IPS-18a (cell line): ENCODE results near the gene TBX15.

Experiments
- H3K27ac ChIP-seq: one replicate; pipeline ENCODE4 v1.5.1; 2013; ENCODE audit warnings: low read length
- H3K27me3 ChIP-seq: one replicate; pipeline ENCODE4 v1.6.1; 2013; ENCODE audit warnings: mild to moderate bottlenecking, low read length; ENCODE audit not compliant: control insufficient read depth, insufficient read depth
- H3K36me3 ChIP-seq: one replicate; pipeline ENCODE4 v1.6.1; 2013; ENCODE audit warnings: low read depth, low read length; ENCODE audit not compliant: control insufficient read depth
- H3K4me1 ChIP-seq: one replicate; pipeline ENCODE4 v1.6.1; 2013; ENCODE audit warnings: low read depth, low read length; ENCODE audit not compliant: control insufficient read depth
- H3K4me3 ChIP-seq: one replicate; pipeline ENCODE4 v1.5.1; 2013; ENCODE audit warnings: low read length
- H3K9ac ChIP-seq: one replicate; pipeline ENCODE4 v1.6.1; 2013; ENCODE audit warnings: mild to moderate bottlenecking, low read length, moderate library complexity
- H3K9me3 ChIP-seq: one replicate; pipeline ENCODE4 v1.6.1; 2013; ENCODE audit warnings: low read depth, low read length; ENCODE audit not compliant: control insufficient read depth

The TBX15 gene

DNA sequence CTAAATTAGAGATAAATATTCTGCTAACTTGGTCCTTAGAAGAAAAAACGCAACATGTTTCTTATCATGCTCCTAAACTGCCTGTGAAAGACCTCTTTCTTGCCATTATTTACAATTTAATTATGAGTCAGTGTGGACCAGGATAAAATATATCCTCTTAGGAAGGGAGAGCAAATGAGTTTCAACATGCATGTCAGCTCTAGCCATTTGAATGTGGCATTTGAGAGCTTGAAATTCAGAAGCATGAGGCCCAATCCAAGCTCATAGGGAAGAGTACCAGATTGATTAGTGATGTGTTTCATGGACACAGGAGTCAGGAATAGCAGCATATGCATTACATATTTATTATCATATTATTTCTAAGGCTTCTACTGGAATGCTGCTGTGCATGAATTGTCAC, 39.3 kb downstream of the TBX15 start:
- Histone ChIP-seq H3K4me3 (no peak overlapping the region), H3K9me3 (no peaks in the 10 kb centered on the region), H3K27ac (no peak overlapping the region), H3K36me3 (no peaks in the 10 kb centered on the region), H3K27me3 (no peaks in the 10 kb centered on the region), H3K4me1 (no peaks in the 10 kb centered on the region), H3K9ac (no peak overlapping the region)

- H3K4me3 ChIP-seq, result no peak overlapping the region
- no peak overlapping the region for H3K9ac ChIP-seq
- no peaks in the 10 kb centered on the region for H3K36me3 ChIP-seq
- no peaks in the 10 kb centered on the region for H3K27me3 ChIP-seq
- H3K9me3 ChIP-seq, result no peaks in the 10 kb centered on the region
- no peaks in the 10 kb centered on the region for H3K4me1 ChIP-seq
- H3K27ac ChIP-seq, result no peak overlapping the region
Measured at GRCh38 chr1:118948351-118948750, 39.8 kb downstream of the TBX15 start.

DNA sequence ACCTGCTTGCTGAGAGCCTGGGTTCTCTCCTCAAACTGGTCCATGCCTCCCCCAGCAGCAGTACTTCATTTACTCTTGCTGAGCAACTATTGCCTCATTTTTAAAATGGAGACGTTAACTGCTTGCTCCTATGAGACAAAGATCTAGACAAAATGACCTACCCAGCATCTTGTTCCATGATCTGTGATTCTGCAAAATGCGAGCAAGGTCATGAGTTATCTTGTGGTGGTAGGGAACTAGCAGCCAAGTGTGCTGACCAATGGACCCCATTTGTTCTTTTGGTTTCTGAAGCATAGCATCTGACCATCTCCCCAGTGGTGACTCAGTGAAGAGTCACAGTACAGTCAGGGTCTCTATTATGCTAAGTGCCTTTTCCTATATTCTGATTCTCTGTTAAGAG, 40.4 kb downstream of the TBX15 start:
- Histone ChIP-seq H3K27ac (no peak overlapping the region), H3K27me3 (no peaks in the 10 kb centered on the region), H3K9me3 (no peaks in the 10 kb centered on the region), H3K9ac (no peak overlapping the region), H3K4me3 (no peak overlapping the region), H3K4me1 (no peaks in the 10 kb centered on the region), H3K36me3 (no peaks in the 10 kb centered on the region)

DNA sequence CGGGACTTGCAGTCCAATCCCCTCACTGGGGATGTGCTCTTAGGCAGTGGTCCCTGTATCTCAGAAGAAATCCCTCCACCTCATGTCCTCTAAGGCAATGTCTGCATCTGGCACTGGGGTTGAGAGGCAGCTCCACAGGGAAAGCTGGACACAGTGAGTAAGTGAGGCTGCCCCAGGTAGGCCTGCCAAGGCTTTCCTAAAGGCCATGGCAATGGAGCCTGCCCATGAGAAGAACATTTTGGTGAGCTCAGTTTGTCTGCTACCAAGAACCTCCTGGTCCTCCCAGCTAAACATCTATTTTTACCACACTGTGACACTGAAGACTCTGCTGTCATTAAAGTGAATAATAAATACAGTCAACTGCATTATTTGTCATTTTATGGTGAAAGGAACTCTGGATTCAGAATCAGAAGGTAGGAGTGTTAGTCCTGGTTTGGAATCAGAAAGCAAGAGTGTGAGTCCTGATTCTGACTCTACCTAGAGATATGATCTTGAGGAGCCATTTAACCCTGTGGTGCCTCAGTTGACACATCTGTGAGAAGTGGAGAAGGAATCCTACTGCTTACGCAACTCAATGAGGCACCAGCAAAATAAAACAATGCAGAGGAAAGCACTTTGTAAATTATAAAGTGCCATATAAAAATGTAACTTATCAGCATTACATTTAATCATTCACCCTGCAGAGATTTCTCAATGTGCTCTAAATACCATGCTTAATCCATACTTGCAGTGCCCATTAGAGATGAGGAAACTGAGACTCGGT, 41.0 kb downstream of the TBX15 start:
- Histone ChIP-seq H3K9ac (no peak overlapping the region), H3K4me1 (no peaks in the 10 kb centered on the region), H3K4me3 (no peak overlapping the region), H3K27me3 (no peaks in the 10 kb centered on the region), H3K27ac (no peak overlapping the region), H3K36me3 (no peaks in the 10 kb centered on the region), H3K9me3 (no peaks in the 10 kb centered on the region)

- H3K27ac ChIP-seq, result no peak overlapping the region
- no peaks in the 10 kb centered on the region for H3K27me3 ChIP-seq
Measured at GRCh38 chr1:118945489-118945888, 42.7 kb downstream of the TBX15 start.

DNA sequence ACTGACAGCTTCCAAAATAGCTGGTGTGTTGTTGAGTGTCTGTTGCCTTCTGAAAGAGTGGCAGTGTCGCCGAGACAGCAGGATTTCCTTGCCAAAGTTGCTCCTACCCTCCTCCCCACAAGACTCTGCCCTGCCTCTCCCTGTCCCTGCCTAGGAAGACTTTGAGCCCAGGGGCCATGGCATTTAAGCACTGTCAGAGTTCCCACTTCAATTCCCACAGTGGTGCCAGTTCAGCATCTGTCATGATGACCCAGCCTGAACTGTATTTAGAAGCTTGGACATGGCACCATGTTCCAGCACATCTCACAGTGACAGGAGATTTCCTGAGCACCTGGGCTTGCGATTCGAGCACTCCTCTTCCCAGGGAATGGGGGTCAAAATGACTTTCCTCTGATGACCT, 43.6 kb downstream of the TBX15 start:
- no peak overlapping the region for H3K9ac ChIP-seq
- H3K27ac ChIP-seq, result no peak overlapping the region
- H3K36me3 ChIP-seq, result no peaks in the 10 kb centered on the region
- no peak overlapping the region for H3K4me3 ChIP-seq
- H3K27me3 ChIP-seq, result no peaks in the 10 kb centered on the region
- no peaks in the 10 kb centered on the region for H3K9me3 ChIP-seq
- H3K4me1 ChIP-seq, result no peaks in the 10 kb centered on the region

More at GRCh38 chr1:118945489-118945888, 42.7 kb downstream of the TBX15 start:
- H3K9ac ChIP-seq, result no peak overlapping the region
- H3K9me3 ChIP-seq, result no peaks in the 10 kb centered on the region
- H3K4me3 ChIP-seq, result no peak overlapping the region
- H3K36me3 ChIP-seq, result no peaks in the 10 kb centered on the region
- no peaks in the 10 kb centered on the region for H3K4me1 ChIP-seq

GRCh38 chr1:118944133-118944532, 44.0 kb downstream of the TBX15 start:
- no peak overlapping the region for H3K4me3 ChIP-seq
- H3K27ac ChIP-seq, result no peak overlapping the region
- H3K9me3 ChIP-seq, result no peaks in the 10 kb centered on the region

DNA sequence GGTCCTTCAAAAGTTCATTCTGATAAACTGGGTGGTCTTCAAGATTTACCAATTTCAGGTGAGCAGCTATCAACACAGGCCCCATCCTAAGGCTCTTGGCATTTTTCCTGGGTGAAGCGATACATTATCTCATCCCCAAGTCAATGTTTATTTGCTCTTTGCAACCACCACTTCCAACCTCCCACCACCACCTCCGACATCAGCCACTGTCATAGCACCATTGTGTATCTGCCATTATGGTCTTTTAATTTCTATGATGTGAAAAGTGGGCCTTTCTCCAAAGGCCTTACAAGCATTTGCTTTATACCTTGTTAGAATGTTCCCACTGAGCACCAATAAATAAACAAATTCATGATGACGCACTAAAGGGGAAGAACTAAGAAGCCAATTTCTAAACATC, 47.2 kb downstream of the TBX15 start:
- Histone ChIP-seq H3K9ac (no peak overlapping the region), H3K36me3 (no peaks in the 10 kb centered on the region), H3K4me1 (peaks cover 5% of the 10 kb centered on the region), H3K9me3 (no peaks in the 10 kb centered on the region), H3K4me3 (no peak overlapping the region), H3K27ac (no peak overlapping the region), H3K27me3 (no peaks in the 10 kb centered on the region)

More at GRCh38 chr1:118944133-118944532, 44.0 kb downstream of the TBX15 start:
- no peaks in the 10 kb centered on the region for H3K4me1 ChIP-seq
- no peaks in the 10 kb centered on the region for H3K36me3 ChIP-seq
- H3K27me3 ChIP-seq, result no peaks in the 10 kb centered on the region
- no peak overlapping the region for H3K9ac ChIP-seq

GRCh38 chr1:118937413-118938072, 50.6 kb downstream of the TBX15 start:
- Histone ChIP-seq H3K9ac (no peak overlapping the region), H3K4me1 (peaks cover 5% of the 10 kb centered on the region), H3K9me3 (no peaks in the 10 kb centered on the region), H3K4me3 (no peak overlapping the region), H3K36me3 (no peaks in the 10 kb centered on the region), H3K27me3 (no peaks in the 10 kb centered on the region), H3K27ac (no peak overlapping the region)

- H3K27ac ChIP-seq, result no peak overlapping the region
- no peak overlapping the region for H3K9ac ChIP-seq
Measured at GRCh38 chr1:118934706-118935105, 53.4 kb downstream of the TBX15 start.

GRCh38 chr1:118933051-118933781, 54.9 kb downstream of the TBX15 start:
- no peaks in the 10 kb centered on the region for H3K9me3 ChIP-seq
- no peak overlapping the region for H3K9ac ChIP-seq
- H3K27me3 ChIP-seq, result no peaks in the 10 kb centered on the region
- H3K36me3 ChIP-seq, result no peaks in the 10 kb centered on the region
- peaks cover 3% of the 10 kb centered on the region for H3K4me1 ChIP-seq
- H3K4me3 ChIP-seq, result no peak overlapping the region
- no peak overlapping the region for H3K27ac ChIP-seq

More at GRCh38 chr1:118934706-118935105, 53.4 kb downstream of the TBX15 start:
- Histone ChIP-seq H3K36me3 (no peaks in the 10 kb centered on the region), H3K27me3 (no peaks in the 10 kb centered on the region), H3K4me3 (no peak overlapping the region), H3K4me1 (peaks cover 5% of the 10 kb centered on the region), H3K9me3 (no peaks in the 10 kb centered on the region)
